Measurements from ENCODE around the gene CRMP1.

The CRMP1 gene

DNA sequence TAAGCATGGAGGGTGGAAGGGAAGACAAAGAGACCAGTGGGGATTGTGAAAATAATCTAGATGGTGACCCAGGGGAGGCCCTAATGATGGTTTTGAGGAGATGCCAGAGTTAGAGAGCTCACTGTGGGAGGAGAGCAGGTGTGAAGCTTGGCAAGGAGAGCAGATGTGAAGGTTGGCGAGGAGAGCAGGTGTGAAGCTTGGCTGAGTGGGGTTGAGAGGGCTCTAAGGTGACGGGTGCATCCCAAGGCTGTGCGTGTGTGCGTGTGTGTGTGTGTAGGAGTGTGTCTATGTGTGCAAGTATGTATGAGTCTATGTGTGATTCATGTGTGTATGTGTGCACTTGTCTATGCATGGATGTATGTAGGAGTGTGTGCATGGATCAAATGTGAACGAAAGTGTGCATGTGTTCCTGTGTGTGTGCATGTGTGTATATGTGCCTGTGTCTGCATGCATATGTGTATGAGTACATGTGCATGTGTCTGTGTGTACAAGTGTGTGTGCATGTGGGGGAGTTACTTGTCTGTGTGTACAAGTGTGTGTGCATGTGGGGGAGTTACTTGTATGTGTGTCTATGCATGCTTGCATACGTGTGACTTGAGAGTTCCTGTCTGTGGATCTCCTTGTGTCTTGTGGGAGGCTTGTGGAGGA lies 109.9 kb downstream of the CRMP1 start:
- H3K4me3 ChIP-seq (ENCODE audit: low read length): no peak overlapping the region
- no peak for DNase-seq (ENCODE audit: low read depth)
- TF ChIP-seq, protein P1, sequence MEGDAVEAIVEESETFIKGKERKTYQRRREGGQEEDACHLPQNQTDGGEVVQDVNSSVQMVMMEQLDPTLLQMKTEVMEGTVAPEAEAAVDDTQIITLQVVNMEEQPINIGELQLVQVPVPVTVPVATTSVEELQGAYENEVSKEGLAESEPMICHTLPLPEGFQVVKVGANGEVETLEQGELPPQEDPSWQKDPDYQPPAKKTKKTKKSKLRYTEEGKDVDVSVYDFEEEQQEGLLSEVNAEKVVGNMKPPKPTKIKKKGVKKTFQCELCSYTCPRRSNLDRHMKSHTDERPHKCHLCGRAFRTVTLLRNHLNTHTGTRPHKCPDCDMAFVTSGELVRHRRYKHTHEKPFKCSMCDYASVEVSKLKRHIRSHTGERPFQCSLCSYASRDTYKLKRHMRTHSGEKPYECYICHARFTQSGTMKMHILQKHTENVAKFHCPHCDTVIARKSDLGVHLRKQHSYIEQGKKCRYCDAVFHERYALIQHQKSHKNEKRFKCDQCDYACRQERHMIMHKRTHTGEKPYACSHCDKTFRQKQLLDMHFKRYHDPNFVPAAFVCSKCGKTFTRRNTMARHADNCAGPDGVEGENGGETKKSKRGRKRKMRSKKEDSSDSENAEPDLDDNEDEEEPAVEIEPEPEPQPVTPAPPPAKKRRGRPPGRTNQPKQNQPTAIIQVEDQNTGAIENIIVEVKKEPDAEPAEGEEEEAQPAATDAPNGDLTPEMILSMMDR (conservative IDR thresholded peaks at IDR 0.05; ENCODE audit: low read length): no peak

DNA sequence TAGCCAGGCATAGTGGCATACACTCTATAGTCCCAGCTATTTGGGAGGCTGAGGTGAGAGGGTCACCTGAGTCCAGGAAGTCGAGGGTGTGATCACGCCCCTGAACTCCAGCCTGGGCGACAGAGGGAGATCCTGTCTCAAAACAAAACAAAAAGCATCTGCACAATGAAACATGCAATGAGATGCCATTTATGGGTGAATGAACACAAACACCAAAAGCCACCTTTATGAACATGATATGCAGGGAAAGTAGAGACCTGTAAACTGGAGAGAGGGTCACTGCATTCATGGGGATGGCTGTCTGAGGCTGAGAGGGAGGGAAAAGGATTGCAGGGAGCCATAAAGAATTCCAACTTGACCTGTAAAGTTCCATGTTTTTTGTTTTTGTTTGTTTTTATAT lies 111.2 kb downstream of the CRMP1 start:
- TF ChIP-seq, protein P1 (conservative IDR thresholded peaks at IDR 0.05; ENCODE audit: low read length): no peak
- H3K4me3 ChIP-seq (ENCODE audit: low read length): no peak overlapping the region
- no peak for DNase-seq (ENCODE audit: low read depth)

DNA sequence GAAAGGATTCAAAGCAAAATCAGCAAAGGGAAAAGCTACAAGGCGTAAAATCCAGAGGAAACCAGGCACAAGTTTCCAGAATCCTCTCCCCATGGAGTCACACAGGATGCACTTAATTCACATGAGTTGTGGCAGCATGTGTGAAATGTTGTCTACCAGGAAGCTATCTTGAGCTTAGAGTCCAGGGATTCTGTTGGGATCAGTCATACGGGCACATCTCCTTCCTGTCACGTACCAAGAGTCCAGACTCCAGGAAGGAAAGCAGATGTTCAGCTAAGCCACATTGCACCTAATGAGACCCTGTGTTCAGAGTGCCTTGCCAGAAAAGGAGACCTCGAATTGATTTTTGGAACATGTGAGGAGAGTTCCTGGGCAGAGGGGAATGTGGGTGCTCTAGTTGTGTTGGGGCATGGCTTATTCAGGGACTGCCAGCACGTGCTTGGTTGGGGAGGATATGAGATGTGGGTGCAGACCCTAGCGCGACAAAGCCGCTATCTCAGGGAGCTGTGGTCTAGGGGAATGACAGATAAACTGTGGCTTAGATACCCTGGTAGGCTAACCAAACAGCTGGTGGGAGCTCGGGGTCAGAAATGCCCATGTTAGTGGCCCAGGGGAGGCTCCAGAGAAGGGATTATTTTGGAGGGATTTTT lies 111.9 kb downstream of the CRMP1 start:
- TF ChIP-seq, protein P1 (conservative IDR thresholded peaks at IDR 0.05; ENCODE audit: low read length): no peak
- DNase-seq (ENCODE audit: low read depth): peak; percentile 94
- H3K4me3 ChIP-seq (ENCODE audit: low read length): no peak overlapping the region

DNA sequence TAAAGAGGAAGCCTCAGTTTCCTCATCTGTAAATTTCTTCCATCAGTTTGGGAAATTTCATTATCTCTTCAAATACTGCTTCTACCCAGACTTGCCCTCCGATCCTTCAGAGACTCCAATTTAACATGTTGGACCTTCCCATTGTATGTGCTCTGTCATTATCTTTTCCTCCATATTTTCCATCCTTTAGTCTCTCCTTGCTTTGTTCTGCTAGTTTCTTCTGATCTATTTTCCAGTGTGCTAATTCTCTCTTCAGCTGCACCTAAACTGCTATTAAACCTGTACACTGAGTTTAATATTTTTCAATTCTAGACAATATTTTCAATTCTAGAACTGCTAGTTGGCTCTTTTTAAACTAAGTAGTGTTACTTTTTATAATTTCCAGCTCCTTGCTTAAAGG lies 116.4 kb downstream of the CRMP1 start:
- no peak for DNase-seq (ENCODE audit: low read depth)
- TF ChIP-seq, protein P1 (conservative IDR thresholded peaks at IDR 0.05; ENCODE audit: low read length): no peak
- H3K4me3 ChIP-seq (ENCODE audit: low read length): no peak overlapping the region

DNA sequence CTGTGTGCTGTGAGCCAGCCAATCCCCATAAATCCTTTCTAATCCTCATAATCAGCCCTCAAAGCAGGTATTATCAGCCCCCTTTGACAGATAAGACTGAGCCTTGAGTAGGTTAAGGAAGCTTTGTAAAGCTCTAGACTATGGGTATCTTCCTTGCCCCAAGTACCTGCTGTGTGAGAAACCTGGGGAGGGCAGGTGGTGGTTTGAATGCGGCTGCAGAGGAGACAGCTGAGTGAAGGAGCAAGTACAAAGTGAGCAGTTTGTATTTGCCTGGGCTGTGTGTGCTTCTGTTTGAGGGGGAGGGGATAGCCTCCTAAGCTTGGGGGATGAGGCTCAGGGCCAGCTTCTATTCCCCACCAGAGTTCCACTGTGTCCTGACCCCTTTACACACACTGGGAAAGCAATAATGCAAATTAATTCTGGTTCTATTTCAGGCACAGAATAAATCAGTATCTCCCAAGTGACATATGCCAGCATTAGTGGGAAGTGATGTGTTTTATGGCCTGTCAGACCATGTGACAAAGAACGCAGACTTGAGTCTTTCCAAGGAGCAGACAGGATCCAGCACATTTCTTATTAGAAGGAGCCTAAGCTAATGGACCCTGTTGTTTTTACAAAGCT lies 118.4 kb downstream of the CRMP1 start:
- TF ChIP-seq, protein P1 (conservative IDR thresholded peaks at IDR 0.05; ENCODE audit: low read length): no peak
- no peak for DNase-seq (ENCODE audit: low read depth)

DNA sequence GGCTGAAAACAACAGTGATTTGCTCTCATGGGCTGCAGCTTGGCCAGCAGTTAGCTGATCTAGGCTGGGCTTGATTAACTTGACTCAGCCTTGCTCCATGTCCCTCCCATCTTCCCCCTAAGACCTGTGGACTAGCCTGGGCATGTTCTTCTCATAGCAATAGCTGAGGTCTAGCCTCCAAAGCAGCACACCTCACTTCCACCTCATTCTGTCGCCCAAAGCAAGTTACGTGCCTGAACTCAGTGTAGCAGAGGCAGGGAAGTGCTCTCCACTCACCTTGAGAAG lies 119.7 kb downstream of the CRMP1 start:
- H3K4me3 ChIP-seq (ENCODE audit: low read length): no peak overlapping the region
- peak; percentile 77 for DNase-seq (ENCODE audit: low read depth)
- TF ChIP-seq, protein P1 (conservative IDR thresholded peaks at IDR 0.05; ENCODE audit: low read length): no peak

More for the DNA sequence above, 118.4 kb downstream of the CRMP1 start:
- H3K4me3 ChIP-seq (ENCODE audit: low read length): no peak overlapping the region

All from AG10803 (cell line).